Measurements from ENCODE around the gene IL10. TPM values are rescaled to one million over a fixed set of nuclear protein-coding genes. Genes with fewer than 3 reads are reported as not detected.

The IL10 gene
- total RNA-seq, result not detected in 2 replicates

DNA sequence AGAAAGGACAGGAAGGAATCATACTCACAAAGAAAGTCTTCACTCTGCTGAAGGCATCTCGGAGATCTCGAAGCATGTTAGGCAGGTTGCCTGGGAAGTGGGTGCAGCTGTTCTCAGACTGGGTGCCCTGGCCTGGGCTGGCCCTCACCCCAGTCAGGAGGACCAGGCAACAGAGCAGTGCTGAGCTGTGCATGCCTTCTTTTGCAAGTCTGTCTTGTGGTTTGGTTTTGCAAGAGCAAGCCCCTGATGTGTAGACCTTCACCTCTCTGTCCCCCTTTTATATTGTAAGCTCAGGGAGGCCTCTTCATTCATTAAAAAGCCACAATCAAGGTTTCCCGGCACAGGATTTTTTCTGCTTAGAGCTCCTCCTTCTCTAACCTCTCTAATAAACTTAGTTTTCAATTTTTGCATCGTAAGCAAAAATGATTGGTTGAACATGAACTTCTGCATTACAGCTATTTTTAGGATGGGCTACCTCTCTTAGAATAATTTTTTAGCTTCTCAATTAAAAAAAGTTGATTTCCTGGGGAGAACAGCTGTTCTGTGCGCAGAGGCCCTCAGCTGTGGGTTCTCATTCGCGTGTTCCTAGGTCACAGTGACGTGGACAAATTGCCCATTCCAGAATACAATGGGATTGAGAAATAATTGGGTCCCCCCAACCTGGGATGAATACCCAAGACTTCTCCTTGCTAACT, at the start of gene IL10:
Gene IL10, minus strand, starts transcription at position 252 of the 695 bp plus-strand sequence. Its CDS starts 59 bp downstream, at position 193.

DNA sequence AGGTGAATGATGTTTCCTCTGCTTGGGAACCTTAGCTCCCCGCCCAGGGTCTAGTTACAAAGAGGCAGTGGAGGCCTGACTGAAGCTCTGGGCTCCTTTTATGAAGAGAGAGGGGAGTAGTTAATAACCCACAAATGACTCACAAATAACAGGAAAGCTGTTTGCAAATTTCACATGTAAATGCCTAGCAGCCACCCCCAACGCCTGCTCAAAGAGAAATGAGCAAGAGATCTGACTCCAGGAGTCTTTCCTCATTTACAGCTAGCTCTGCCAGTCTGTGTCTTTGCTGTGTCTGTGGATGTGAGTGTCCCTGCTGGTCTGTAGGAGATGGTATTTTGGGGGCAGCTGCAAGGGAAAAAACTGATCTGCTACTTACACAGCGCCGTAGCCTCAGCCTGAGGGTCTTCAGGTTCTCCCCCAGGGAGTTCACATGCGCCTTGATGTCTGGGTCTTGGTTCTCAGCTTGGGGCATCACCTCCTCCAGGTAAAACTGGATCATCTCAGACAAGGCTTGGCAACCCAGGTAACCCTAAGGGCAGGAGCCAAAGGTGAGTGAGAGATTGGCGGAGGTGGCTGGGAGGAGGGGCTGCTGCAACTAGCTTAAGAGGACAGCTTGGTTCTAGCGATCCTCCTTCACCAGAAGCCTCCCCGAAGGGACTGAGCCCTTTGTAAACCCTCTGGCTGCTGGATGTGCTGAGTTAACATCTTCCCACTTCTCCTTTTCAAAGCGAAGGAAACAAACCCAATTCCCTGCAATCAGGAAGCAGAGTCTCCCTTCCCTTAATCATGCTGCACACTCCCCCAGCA, 1.6 kb downstream of the IL10 start, which contains the start of gene IL19:
Gene IL19, plus strand, starts transcription at position 243 of the 807 bp plus-strand sequence. CDS start 65,890 bp downstream, outside the sequence.

Other genes with a start within 250 kb of the IL10 start
- 39.7 and 44.6 TPM in 2 replicates for gene EIF2D, start 160.0 kb downstream of the IL10 start, total RNA-seq
- 6.9 and 16.4 TPM in 2 replicates for gene DYRK3, start 137.0 kb downstream of the IL10 start, total RNA-seq
- 38.5 and 52.7 TPM in 2 replicates for gene MAPKAPK2, start 87.6 kb downstream of the IL10 start, total RNA-seq
- not detected in 2 replicates for gene IL19, start 1.7 kb downstream of the IL10 start, total RNA-seq
- gene IL20, start 93.1 kb upstream of the IL10 start, total RNA-seq, result not detected in 2 replicates
- 0.81 TPM in 1 of 2 replicates, not detected in the other for gene IL24, start 124.9 kb upstream of the IL10 start, total RNA-seq
- 1.8 and 8.1 TPM in 2 replicates for gene FCMR, start 149.4 kb upstream of the IL10 start, total RNA-seq
- gene PIGR, start 174.0 kb upstream of the IL10 start, total RNA-seq, result not detected in 2 replicates
- not detected in 2 replicates for gene FCAMR, start 198.0 kb upstream of the IL10 start, total RNA-seq

Data from cardiac atrium fibroblast (primary cell).